HG02840 (cell line): ENCODE measurements around the gene PHRF1.

Experiments
- ATAC-seq: cut with Tn5 transposase; IDR thresholded peaks from one replicate; pipeline ENCODE4 v1.9.1; 2021; ENCODE audit warnings: mild to moderate bottlenecking, moderate library complexity, moderate number of reproducible peaks; ENCODE audit not compliant: unreplicated experiment, low FRiP score

The PHRF1 gene

DNA sequence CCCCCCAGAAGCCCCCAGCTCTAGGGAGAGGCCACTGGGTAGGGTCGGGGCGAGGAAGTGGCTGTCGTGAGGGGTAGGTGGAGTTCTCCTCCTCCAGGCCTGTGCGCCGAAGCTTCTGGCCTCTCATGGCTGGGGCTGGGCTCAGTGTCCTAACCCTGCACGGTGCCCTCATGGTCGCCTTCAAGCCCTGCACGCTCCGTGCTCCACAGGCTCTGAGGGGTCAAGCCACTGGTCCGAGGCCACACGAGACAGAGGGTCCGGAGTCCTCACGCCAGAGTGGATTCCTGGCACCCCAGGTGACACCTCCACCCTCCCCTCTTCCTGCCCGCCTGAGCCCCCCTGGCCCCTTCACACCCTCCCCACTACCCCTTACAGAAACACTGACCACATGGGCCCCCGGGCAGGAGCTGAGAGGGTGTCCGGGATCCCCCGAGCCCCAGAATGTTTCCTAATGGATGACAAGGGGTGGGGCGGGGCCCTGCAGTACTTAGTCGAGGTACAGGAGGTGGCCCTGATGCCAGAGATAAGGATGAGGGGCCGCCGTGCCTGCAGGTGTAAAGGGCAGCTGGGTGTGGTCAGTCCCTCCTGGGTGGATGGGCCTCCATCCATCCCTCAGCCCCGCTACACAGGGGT, 49.5 kb downstream of the PHRF1 start:
- ATAC-seq, result no peak

DNA sequence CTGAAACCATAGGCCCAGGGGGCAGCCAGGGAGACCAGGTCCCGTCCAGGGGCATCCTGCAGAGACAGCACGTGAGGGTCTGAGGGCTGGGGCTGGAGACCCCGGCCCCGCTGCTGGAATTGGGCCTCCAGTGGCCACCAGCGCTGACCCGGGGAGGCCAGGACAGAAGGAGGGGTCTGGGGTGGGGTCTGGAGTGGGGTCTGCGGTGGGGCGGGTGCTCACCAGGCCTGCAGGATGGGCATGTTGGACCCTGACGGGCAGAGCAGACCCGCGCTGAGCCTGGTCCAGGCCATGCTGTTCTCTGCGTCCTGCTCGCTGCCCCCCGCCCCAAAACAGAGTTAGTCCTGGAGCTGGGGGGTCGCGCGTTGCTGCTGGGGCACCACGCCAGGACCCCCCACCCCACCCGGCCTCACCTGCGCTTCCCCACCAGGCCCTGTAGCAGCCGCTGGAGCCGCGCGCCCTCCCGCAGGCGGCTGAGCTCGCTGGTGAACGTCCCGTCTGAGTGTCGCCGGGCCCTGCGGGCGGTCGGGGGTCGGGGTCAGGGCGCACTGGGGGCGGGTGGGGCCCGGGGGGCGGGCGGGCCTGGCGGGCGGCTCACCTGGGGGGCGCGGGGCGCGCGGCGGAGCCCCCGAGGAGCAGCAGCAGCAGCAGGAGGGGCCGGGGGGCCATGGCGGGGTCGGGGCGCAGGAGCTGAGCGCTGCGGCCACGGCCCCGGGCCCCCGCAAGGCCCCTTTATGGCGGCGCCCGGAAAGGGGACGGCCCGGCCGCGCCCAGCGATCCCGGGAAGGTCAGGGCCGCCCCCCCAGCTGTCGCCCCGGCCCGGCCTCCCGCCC, 50.4 kb downstream of the PHRF1 start, which contains the start of gene SCT:
SCT (minus strand) TSS at position 707 of the 833 bp plus-strand sequence; CDS start at position 669, 38 bp downstream.
- no peak for ATAC-seq

DNA sequence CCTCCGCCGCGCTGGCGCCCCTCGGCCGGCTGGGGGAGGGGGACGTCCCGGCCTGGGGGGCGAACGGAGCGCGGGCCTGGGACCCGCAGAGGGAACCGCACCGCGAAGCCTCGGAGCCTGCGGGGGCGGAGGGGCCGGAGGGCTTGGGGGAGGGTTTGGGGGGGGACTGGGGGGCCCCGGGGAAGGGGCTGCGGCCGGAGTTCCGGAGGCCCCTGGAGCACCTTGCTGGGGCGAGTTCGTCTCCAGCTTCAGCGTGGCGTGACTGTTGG, 51.0 kb downstream of the PHRF1 start:
- ATAC-seq, result no peak

DNA sequence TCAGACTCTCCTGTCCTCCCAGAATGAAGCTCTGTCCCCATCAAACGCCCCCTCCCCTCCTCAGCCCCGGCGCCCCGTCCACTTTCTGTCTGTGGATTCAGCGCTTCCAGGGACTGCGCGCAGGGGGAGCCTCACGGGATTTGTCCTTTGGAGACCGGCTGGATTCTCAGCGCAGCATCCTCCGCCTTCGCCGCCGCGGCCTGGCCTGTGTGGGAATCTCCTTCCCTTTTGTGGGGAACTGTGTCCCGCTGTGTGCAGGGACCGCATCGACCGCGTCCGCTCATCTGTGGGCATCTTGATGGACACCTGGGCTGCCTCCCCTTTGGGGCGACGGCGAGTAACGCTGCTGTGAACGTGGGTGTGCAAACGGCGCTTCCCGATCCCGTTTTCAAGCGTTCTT, 51.8 kb downstream of the PHRF1 start:
- ATAC-seq, result no peak

DNA sequence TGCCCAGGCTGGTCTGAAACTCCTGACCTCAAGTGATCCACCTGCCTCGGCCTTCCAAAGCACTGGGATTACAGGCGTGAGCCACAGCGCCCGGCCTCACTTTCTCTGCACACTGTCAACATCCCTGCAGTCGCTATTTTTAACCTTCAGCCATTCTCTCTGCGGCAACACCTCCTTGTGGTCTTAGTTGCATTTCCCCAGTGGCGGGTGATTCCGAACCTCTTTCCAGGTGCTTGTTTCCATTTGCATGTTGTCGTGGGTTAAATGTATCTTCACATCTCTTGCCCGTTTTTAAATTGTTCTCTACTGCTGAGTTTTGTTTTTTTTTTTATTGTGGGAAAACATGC, 52.9 kb downstream of the PHRF1 start:
- no peak for ATAC-seq

DNA sequence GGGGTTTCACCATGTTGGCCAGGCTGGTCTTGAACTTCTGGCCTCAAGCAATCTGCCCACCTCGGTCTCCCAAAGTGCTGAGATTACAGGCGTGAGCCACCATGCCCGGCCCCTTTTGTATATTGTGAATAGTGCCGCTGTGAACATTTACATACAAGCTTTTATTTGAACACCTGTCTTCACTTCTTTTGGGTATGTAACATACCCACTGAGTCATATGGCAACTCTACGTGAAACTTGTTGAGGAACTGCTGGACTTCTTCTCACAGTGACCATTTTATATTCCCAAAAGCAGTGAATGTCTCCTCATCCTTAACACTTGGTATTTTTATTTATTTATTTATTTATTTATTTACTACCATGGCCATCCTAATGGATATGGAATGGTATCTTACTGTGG, 54.6 kb downstream of the PHRF1 start:
- ATAC-seq, result no peak

DNA sequence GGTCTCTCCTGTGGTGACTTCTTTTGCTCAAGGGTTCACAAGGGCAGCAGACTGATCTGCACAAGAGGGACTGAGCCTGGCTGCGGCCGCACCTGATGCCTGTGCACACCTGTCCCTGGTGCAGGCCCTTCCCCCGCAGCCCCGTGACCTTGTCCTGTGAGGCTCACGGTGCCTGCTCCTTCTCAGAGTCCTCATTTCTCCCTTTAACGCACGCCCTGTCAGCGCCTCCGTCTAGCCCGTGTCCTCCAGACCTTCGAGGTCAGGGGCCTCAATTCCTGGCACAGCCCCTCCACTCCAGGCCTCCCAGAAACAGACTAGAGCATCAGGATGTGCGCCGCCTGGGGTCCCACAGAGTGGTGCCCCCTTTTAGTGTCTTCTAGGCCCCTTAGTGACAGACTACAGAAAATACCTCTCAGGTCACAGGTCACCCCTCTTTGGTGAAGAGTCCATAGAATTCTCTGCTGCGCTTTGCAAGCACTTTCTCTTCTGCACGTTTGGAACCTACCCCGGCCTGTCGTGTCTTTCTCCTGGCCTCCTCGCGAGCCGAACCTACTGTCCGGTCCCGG, 59.8 kb downstream of the PHRF1 start:
- ATAC-seq, result no peak

DNA sequence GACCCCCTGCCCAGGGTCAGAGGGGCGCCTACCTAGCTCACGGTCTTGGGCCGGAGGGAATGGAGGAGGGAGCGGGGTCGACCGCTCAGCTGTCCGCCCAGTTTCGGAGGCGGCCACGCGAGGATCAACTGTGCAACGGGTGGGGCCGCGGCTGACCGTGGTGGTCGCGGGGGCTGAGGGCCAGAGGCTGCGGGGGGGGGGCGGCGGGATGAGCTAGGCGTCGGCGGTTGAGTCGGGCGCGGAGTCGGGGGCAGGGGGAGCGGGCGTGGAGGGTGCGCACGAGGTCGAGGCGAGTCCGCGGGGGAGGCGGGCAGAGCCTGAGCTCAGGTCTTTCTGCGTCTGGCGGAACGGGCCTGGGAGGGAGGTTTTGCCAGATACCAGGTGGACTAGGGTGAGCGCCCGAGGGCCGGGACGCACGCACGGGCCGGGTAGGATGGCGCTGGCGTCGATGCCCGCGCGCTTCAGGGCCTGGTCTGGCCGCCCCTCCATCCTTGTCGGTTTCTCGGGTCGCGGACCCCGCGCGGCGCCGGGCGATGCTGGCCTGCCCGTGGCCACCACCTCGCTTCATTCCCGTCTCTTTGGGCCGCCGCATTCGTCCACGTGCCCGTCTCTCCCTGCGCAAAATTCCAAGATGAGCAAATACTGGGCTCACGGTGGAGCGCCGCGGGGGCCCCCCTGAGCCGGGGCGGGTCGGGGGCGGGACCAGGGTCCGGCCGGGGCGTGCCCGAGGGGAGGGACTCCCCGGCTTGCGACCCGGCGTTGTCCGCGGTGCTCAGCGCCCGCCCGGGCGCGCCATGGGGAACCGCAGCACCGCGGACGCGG, 60.5 kb downstream of the PHRF1 start, which contains the start of gene DRD4:
DRD4 (plus strand) TSS at position 759 of the 822 bp plus-strand sequence; CDS start at position 795, 36 bp downstream.
- no peak for ATAC-seq

DNA sequence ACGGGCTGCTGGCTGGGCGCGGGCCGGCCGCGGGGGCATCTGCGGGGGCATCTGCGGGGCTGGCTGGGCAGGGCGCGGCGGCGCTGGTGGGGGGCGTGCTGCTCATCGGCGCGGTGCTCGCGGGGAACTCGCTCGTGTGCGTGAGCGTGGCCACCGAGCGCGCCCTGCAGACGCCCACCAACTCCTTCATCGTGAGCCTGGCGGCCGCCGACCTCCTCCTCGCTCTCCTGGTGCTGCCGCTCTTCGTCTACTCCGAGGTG, 61.0 kb downstream of the PHRF1 start:
- no peak for ATAC-seq

DNA sequence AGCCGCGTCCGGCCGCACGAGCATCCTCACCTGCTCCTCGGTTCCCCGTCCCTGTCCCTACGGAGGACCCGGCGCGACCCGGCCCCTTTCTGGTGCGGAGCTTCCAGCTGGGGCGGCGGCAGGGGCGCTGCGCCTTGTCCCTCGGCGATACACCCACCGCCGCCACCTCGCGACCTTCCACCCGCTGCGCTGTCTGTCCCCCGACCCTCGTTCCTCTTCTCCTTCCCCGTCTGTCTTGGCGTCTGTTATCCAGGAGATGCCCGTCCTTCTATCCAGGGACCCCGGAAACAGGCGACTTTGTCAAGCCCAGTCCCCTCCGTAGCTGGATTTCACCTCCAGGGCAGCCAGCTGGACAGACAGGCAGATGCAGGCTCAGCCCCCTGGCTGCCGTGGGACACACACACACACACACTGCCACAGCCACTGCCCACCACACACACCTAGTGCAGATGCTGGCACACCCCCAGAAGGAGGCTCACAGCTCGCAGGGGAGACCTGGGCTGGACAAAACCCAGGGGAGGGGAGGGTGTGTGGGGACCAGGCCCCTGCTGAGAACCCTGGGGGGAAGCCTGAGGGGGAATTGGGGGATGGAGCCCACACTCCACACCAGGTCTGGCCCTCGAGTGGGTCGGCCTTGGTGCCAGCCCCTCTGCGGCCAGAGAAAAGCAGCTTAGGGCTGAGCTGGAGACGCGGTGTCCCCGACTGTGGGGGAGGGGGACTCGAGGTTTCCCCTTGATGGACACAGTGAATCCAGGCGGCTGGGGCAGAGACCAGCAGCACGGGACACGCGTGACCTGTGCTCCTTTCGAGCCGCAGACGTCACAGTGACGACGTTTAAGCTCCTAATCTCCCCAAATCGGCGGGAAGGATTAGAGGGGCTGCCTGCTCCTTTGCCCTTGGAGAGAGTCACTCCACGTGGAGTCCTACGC, 61.6 kb downstream of the PHRF1 start:
- ATAC-seq, result no peak

DNA sequence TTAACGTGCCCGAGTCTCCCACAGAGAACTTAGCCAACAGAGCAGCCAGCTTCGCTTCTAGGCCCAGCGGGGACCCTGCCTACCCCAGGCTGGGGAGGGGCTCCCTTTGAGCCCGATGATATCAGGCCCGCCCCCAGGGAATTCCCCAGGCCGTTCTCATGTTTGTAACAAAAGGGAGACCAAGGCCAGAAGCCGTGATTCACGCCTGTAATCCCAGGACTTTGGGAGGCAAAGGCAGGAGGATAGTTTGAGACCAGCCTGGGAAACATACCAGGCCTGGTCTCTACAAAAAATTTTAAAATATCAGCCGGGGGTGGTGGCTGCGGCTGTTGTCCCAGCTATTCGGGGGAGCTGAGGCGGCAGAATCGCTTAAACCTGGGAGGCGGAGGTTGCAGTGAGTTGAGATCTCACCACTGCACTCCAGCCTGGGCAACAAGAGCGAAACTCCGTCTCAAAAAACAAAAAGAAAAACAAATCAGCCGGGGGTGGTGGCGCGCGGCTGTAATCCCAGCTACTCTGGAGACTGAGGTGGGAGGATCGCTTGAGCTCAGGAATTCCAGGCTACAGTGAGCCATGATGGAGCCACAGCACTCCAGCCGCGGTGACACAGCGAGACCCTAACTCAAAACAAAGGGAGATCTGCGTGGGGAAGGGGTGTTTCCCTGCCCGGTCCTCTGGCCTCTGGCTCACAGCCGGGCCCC, 62.5 kb downstream of the PHRF1 start:
- ATAC-seq, result no peak

DNA sequence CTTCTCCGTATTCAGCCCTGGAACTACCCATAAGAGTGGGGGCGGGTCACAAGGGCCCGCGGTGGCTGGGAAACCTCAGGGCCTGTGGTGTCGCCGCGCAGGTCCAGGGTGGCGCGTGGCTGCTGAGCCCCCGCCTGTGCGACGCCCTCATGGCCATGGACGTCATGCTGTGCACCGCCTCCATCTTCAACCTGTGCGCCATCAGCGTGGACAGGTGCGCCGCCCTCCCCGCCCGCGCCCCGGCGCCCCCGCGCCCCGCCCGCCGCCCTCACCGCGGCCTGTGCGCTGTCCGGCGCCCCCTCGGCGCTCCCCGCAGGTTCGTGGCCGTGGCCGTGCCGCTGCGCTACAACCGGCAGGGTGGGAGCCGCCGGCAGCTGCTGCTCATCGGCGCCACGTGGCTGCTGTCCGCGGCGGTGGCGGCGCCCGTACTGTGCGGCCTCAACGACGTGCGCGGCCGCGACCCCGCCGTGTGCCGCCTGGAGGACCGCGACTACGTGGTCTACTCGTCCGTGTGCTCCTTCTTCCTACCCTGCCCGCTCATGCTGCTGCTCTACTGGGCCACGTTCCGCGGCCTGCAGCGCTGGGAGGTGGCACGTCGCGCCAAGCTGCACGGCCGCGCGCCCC, 63.2 kb downstream of the PHRF1 start:
- ATAC-seq, result no peak

DNA sequence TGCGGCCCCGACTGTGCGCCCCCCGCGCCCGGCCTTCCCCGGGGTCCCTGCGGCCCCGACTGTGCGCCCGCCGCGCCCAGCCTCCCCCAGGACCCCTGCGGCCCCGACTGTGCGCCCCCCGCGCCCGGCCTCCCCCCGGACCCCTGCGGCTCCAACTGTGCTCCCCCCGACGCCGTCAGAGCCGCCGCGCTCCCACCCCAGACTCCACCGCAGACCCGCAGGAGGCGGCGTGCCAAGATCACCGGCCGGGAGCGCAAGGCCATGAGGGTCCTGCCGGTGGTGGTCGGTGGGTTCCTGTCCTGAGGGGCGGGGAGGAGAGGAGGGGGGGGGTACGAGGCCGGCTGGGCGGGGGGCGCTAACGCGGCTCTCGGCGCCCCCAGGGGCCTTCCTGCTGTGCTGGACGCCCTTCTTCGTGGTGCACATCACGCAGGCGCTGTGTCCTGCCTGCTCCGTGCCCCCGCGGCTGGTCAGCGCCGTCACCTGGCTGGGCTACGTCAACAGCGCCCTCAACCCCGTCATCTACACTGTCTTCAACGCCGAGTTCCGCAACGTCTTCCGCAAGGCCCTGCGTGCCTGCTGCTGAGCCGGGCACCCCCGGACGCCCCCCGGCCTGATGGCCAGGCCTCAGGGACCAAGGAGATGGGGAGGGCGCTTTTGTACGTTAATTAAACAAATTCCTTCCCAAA, 63.9 kb downstream of the PHRF1 start:
- no peak for ATAC-seq

DNA sequence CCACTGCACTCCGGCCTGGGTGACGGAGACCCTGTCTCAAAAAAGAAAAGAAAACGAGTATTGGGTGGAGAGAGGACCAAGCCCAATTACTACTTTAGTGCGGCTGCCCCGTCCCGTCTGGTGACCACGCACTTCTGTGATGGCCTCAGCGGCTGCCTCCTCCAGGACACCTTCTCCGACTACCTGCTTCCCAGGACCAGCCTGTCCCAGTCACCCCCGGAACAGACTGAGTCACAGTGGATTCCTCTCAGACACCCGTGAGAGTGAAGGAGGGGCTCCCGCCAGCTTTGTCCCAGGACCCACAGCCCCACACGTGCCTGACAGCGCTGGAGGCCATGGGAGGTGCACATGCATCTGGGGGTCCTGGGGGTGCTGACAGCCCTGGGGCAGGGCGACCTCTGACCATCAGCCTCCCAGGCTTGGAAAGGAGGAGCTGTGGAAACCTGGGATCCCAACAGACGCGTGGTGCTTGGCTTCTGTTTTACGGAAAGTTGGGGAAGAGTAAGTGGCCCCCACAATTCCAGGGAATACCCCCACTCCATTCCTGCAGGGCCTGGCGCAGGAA, 65.6 kb downstream of the PHRF1 start:
- no peak for ATAC-seq

DNA sequence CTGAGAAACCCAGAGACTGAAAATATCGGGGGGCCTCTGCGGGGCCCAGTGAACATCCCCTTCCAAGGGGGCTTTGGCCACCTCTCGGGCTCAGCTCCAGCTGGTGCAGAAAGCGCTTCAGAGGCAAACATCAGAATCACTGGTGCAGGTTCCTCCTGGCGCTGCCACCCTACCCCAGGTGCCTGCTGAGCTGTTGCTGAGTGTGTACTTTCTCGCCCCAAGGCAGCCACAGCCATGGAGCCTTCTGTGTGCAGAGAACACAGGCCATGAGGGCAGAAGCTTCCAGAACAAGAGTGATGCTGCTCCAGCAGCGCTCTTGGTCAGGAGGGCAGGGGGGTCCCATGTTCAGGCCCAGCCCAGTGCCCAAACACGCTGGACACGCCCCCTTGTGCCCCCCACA, 67.1 kb downstream of the PHRF1 start:
- ATAC-seq, result no peak

DNA sequence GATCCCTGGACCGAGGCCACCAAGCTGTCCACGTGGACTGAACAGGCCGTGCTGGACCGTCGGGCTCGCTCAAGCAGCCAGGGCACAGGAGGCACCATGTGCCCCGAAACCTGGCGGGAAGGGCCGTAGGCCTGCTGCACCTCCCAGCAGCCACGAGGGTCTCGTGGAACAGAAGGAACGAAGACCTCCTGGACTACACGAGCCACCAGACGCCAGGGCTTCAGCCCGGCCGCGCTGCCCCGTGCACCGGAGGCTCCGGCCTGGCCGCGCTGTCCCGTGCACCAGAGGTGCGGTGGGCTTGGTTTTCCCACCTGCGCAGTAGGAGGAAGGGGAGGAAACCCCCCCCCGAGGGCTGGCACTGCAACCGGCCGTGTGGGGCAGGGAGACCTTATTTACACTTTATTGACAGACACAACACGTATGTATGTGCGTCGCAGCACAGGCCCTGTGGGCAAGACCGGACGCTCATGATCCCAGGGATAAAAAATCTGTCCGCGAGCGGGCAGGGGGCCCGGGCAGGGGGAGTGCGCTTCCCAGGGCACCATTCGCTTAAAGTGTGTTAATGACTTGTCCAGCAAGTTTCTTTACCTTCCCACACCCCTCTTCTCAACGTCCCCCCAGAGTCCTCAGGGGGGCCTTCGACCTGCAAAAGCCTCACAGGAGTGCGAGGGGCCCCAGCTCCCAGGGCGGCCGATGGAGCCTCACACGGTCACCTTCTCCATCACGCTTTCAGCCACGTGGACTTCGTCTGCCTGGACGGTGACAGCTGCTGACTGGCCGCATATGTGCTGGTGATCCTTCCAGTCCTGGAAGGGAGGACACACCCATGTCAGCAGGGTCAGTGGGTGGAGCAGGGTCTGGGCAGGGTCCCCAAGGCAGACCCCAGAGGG, 67.8 kb downstream of the PHRF1 start:
- ATAC-seq, result no peak

DNA sequence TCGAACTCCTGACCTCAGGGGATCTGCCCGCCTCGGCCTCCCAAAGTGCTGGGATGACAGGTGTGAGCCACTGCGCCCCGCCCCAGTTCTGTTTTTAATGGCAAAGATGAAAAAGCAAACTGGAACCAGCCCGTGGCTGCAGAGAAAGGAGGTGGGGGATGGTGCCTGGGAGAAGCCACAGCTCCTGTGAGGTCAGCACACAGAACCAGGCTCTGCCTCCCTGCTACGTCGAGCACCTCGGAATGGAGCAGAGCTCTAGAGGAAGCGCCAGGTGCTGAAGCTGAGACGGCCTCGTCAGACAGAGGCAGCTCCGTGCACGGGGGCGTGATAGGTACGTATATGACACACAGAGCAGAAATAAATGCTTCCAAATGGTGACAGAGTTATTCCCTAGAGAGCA, 69.3 kb downstream of the PHRF1 start:
- ATAC-seq, result no peak
